Heart left ventricle (tissue), 13 donors: Measurements from ENCODE around the gene LIMS2.

Experiments used
- POLR2A ChIP-seq, 2 donors: fragments of 450-650 bp; IDR thresholded peaks; one replicate each; pipeline ENCODE4 v1.6.1; 2017; ENCODE audit warnings: antibody characterized with exemption in 2 of 2, mild to moderate bottlenecking in 2 of 2, moderate library complexity in 2 of 2
- TF ChIP-seq, protein P1 (sequence below), 12 donors: fragments of 200-600 bp; sonication (generic) in 4 of 12; IDR thresholded peaks; one replicate each; pipeline versions ENCODE4 v1.5.0 to v1.8.0; 2018 to 2022; ENCODE audit warnings: antibody characterized with exemption in 12 of 12, mild to moderate bottlenecking in 5 of 12
- donor health status: ischemic (EF 13 %, LVEDD 7.1; RV severe dilation, severe dysfunction).
- donor health status: DM: no; HTN: yes; CAD: no.
- donor health status: DM: no; HTN: no; CAD: no.
- donor health status: ischemic (EF 25% LVEDD 6.9; RV normal size, moderate dysfunction).
- donor health status: ischemic (EF 25% LVEDD 5.7; RV mildly dilated, moderate dysfunction).
- donor health status: ischemic (EF 35%, LVEDD 5.7; RV mildly dilated, moderate dysfunction).
- donor health status: nonischemic (EF 11% LVEDD 7.7; RV severe dilation, severe dysfunction).
- donor health status: DM: yes; HTN: yes; CAD: no.
- donor health status: PGD.
- donor health status: ischemic (EF 29% LVEDD 5.4; RV normal size, mild dysfunction).
- donor health status: nonischemic (EF 23%, LVEDD 6.1; RV moderate dilation, normal function).

DNA sequence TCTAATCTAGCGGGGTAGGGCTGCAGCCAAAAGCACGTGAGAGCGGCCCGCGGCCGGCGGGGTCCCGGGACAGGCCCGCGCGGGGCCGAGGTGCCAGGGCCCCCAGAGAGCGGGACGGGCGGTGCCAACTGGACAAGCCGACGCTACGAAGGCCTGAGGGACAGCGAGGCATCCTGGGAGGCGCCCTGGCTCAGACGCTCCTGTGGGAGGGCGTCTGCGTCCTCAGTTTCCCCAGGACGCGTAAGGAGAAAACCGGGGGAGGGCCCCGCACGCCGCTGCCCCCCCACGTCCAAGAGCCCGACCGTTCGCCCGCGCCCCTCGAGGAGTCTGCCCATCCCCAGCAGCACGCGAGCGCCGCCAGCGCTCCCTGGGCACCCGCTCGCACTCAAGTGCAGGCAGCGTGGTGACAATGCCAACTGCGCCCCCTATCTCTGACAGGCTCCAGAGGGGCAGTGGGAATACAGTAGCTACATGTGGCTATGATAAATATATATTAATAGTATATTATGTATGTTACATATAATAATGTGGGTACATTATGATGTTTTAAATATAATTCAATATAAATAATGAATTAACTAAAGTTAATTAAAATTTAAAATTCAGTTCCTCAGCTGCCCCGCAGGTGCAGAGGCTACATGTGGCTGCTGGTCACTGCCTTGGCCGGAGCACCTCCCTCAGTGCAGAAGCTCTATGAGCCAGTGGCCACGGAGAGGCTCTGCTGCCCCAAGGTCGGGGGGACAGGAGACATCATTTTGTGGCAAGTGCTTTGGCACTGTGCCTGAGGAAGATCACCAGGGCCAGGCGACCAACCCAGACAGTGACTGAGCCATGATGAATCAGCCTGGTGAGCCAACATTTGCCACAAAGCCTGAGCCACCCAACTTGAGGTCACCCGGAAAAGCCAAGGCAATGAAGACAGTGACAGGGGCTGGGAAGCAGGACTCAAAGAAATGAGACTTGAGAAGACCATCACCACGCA lies 20.5 kb upstream of the LIMS2 start:
- TF ChIP-seq, protein P1, sequence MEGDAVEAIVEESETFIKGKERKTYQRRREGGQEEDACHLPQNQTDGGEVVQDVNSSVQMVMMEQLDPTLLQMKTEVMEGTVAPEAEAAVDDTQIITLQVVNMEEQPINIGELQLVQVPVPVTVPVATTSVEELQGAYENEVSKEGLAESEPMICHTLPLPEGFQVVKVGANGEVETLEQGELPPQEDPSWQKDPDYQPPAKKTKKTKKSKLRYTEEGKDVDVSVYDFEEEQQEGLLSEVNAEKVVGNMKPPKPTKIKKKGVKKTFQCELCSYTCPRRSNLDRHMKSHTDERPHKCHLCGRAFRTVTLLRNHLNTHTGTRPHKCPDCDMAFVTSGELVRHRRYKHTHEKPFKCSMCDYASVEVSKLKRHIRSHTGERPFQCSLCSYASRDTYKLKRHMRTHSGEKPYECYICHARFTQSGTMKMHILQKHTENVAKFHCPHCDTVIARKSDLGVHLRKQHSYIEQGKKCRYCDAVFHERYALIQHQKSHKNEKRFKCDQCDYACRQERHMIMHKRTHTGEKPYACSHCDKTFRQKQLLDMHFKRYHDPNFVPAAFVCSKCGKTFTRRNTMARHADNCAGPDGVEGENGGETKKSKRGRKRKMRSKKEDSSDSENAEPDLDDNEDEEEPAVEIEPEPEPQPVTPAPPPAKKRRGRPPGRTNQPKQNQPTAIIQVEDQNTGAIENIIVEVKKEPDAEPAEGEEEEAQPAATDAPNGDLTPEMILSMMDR (IDR thresholded peaks at IDR 0.05) = peak; percentile 40 to 85 (median 70)
- TF ChIP-seq POLR2A (IDR thresholded peaks at IDR 0.05) = no peak
